ENCODE measurements around the gene EMB. TPM values are rescaled to one million over a fixed set of nuclear protein-coding genes. Genes with fewer than 3 reads are reported as not detected.
A peak's percentile ranks its signal among the peaks of the same experiment; 100 is the strongest.
"Not testable (repeated sequence)": the region's sequence is repeated elsewhere in the genome, so short reads cannot be mapped to it uniquely, and the experiment has no call there.

EMB gene
- total RNA-seq, 4 donors from 2014 or later = 40.2 to 66.1 (median 46.1) TPM

DNA sequence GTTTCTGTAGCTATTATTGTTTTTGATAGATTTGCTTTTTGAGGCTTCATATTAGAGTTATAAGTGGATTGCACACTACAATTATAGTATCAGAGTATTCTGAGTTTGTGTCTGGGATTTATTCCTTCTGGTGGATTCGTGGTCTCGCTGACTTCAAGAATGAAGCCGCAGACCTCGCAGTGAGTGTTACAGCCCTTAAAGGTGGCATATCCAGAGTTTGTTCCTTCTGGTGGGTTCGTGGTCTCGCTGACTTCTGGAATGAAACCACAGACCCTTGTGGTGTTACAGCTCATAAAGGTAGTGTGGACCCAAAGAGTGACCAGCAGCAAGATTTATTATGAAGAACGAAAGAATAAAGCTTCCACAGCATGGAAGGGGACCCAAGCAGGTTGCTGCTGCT, 6.9 kb upstream of the EMB start:
- ATAC-seq (ENCODE audit: low FRiP score) (no peak), DNase-seq (ENCODE audit: low spot score) (no peak)
- TF ChIP-seq, protein P1, sequence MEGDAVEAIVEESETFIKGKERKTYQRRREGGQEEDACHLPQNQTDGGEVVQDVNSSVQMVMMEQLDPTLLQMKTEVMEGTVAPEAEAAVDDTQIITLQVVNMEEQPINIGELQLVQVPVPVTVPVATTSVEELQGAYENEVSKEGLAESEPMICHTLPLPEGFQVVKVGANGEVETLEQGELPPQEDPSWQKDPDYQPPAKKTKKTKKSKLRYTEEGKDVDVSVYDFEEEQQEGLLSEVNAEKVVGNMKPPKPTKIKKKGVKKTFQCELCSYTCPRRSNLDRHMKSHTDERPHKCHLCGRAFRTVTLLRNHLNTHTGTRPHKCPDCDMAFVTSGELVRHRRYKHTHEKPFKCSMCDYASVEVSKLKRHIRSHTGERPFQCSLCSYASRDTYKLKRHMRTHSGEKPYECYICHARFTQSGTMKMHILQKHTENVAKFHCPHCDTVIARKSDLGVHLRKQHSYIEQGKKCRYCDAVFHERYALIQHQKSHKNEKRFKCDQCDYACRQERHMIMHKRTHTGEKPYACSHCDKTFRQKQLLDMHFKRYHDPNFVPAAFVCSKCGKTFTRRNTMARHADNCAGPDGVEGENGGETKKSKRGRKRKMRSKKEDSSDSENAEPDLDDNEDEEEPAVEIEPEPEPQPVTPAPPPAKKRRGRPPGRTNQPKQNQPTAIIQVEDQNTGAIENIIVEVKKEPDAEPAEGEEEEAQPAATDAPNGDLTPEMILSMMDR (IDR thresholded peaks at IDR 0.05) = no peak

DNA sequence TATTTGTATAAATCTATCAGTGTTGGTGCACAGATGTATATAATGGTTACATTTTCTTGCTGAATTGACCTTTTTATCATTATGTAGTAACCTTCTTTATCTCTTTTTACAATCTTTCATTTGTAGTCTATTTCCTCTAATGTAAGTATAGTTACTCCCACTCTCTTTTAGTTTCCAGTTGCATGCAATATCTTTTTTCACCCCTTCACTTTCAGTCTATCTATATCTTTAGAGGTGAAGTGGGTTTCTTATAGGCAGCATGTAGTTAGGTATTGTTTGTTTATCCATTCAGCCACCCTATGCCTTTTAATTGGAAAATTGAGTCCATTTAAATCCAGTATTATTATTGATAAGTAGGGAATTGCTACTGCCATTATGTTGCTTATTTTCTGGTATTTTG, 6.1 kb upstream of the EMB start:
- no peak for ATAC-seq (ENCODE audit: low FRiP score)
- DNase-seq (ENCODE audit: low spot score) = no peak
- TF ChIP-seq, protein P1 (IDR thresholded peaks at IDR 0.05) = no peak

DNA sequence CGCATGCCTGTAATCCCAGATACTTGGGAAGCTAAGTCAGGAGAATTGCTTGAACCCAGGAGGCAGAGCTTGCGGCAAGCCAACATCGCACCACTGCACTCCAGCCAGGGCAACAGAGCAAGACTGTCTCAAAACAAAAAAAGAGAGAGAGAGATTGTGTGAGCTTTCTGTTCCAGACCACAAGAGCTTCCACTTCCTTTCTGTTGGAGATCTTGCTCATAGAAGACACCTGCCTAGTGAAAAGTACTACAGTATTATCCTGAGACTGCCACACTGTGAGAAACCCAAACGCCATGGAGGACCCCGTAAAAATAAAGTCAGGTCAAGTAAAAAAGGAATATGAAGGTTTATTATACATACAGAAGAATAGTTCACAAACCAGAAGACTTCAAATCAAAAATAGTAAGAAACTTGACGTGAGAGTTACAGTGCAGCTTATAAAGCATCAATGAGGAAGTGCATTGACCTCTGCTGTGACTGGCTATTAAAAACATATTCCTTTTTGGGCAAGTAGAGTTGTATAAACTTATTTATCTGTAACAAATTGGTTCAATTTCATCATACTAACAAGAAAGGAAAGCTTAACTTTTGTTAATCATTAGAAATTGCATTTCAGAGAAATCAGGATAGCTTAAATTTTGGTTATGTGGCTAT, 4.3 kb upstream of the EMB start:
- TF ChIP-seq, protein P1 (IDR thresholded peaks at IDR 0.05) = no peak
- ATAC-seq (ENCODE audit: low FRiP score) (no peak), DNase-seq (ENCODE audit: low spot score) (no peak)

DNA sequence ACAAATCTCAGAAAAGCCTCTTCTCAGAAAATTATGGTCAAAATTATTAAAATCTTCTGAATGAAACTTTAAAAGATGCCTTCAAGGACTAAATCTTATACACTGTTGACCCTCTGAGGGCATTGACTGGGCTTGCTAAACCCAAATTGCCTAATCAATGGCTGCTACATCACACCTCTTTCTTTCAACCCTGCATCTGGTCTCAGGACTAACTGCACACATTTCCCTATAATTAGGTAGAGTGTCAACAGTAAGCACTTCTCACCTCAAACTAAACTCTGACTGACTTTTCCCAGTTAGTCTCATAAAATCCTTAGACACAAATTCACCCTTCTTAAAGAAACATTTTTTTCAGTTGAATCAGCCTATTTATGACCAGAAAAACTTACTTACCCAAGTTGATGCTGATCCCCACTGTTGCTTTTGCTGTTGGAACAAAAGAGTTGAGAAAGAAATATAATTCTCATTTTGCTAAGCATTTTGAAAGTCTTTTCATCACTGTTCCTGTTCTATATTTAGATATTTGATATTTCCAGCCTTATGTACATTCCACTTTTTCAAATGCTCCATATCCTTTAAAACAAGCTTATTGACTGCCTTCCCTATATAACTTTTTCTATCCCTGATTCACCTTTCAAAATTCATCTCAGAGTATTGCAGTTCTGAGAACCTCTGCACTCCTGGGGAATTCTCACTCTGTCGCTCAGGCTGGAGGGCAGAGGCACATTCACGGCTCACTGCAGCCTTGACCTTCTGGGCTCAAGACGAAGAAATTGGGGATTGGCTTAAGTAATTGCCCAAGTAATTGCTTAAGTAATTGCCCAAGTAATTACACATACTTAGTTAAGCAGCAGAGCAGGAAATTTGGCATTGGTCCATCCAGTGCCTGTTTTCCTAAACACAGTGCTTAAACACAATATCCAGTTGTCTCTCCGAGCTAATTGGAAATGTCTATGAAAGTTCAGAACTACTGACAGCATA, 1.8 kb upstream of the EMB start:
- DNase-seq (ENCODE audit: low spot score); ATAC-seq (ENCODE audit: low FRiP score): not testable (repeated sequence)

DNA sequence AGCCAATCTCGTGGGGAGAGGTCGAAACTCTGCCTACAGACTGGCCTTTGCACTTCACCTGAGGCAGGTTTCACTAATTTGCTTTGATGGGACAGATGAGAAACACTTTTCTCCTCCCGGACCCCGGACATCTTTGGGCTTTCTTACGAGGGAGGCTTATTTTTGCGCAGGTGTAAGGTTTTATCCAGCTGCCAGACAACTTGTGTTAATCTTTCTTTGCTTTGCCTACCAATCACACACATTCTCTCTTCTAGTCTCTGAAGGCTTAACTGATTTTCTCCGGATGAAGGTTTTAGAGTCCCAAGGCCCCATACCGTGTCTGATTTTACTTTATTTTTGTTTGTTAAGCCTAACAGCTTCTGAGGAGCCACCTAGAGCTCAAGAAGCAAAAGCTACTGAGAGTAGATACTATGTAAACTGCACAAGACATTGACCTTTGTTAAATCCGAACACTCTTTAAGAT, 436 bp upstream of the EMB start:
- peak; percentile 15 for ATAC-seq (ENCODE audit: low FRiP score)
- DNase-seq (ENCODE audit: low spot score) = no peak
- TF ChIP-seq, protein P1 (IDR thresholded peaks at IDR 0.05) = no peak

DNA sequence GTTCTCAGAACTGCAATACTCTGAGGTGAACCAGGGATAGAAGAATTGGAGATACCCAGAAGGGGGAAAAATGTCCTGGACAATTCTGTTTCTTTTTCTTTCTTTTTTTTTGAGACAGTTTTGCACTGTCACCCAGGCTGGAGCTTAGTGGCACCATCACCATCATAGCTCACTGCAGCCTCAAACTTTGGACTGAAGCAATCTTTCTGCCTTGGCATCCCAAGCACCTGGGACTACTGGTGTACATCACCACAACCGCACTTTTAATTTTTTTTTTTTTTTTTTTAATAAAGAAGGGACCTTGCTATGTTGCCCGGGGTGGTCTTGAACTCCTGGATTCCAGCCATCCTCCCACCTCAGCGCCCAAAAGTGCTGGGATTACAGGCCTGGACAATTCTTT, 1.9 kb downstream of the EMB start:
- DNase-seq (ENCODE audit: low spot score) (no peak), ATAC-seq (ENCODE audit: low FRiP score) (no peak)
- TF ChIP-seq, protein P1 (IDR thresholded peaks at IDR 0.05) = no peak

DNA sequence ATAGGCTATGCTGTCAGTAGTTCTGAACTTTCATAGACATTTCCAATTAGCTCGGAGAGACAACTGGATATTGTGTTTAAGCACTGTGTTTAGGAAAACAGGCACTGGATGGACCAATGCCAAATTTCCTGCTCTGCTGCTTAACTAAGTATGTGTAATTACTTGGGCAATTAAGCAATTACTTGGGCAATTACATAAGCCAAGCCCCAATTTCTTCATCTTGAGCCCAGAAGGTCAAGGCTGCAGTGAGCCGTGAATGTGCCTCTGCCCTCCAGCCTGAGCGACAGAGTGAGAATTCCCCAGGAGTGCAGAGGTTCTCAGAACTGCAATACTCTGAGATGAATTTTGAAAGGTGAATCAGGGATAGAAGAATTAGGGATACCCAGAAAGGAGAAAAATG, 3.0 kb downstream of the EMB start:
- DNase-seq (ENCODE audit: low spot score); ATAC-seq (ENCODE audit: low FRiP score): not testable (repeated sequence)

DNA sequence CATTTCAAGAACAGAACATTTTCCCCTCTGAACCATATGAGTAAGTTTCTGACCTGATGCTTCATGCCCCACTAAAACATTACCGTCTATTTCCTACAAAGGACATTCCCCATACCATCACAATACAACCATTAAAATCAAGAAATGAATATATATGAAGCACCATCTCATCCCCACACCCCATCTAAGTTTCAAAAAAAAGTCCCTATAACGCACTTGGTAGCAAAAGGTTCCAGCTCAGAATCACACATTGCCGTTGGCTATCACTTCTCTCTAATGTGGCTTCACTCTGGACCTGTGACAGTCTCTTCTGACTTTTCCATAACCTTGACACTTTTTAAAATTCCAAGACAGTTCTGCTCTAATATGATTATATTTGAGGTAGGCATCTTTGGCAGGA, 5.9 kb downstream of the EMB start:
- TF ChIP-seq, protein P1 (IDR thresholded peaks at IDR 0.05) = no peak

DNA sequence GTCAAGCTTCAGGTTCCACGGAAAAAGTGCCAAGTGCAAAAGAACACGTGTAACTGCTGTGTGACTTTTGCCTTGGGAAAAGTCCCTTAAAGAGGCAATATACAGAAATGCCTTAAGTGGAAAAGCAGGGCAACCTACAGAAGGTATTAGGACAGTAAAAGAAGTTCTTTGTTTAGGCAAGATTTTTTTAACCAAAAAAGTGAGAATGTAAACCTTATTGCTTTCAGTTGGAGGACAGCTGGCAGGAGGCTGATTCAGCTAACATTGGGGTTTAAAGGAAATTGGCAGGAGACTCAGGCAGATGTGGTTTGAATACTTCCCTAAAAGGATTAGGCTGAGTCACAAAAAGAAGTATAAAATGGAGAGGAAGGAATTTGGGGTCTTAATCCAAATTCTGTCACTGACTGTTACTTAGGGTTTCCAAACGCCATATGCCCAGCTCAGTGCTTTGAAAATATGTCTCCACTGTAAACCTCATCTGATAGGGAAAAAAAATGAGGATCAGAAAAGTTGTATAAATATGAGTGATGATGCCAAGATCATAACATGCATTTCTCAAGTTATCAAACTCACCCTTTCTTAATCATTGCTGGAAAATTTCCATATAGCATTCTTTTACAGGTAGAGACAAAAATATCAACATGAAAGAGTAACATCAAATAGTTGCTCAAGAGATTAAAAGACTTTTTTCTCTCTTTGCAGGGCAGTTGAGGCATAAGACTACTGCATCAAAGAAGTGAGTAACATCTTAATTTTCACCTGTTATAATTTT, 9.8 kb downstream of the EMB start:
- peak; percentile 78 for ATAC-seq (ENCODE audit: low FRiP score)

More for the DNA sequence above, 5.9 kb downstream of the EMB start:
- ATAC-seq (ENCODE audit: low FRiP score) (no peak), DNase-seq (ENCODE audit: low spot score) (no peak)

DNA sequence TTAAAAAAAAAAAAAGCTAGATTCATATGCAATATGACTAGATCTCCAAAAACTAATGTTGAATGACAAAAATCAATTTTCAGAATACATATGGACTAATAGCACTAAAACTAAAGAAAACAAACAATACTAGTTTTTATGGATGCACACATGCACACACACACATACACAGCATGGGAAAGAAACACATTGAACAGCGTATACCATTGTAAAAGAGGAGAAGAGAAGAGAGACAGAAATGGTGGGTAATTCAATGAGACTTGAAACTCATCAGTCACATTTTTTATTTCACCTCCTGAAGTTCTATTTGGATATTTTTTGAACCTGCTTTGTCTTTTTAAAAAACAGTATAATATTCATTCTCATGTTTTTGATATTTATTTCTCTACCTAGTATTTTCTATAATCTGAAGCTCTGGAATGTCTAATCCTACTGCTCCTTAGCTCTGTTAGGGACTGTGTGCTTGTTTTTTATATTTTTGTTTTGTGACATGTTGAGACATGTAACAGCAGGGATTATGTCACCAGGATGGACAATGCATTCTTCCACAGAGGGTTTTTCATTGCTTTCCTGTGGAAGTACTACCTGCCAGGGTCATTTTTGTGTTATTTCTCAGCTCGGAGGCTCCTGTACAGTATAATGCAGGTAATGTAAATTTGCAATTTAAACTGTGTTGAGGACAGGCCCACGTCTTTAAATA, 17.8 kb downstream of the EMB start:
- not testable (repeated sequence) for DNase-seq (ENCODE audit: low spot score); ATAC-seq (ENCODE audit: low FRiP score)

More for the DNA sequence above, 9.8 kb downstream of the EMB start:
- not testable (repeated sequence) for DNase-seq (ENCODE audit: low spot score)

Measured in omental fat pad (tissue), 4 donors.